Suprapubic skin (tissue), 4 donors: ENCODE results near the gene ATXN2L. TPM values are rescaled to one million over a fixed set of nuclear protein-coding genes. Genes with fewer than 3 reads are reported as not detected.
"Not testable (repeated sequence)": the region's sequence is repeated elsewhere in the genome, so short reads cannot be mapped to it uniquely, and the experiment has no call there.

Experiments
- DNase-seq, 2 donors: peaks; one replicate each; pipeline ENCODE4 v3.0.0-alpha.2; 2019; ENCODE audit warnings: low spot score in 2 of 2
- H3K27ac ChIP-seq: fragments of 200-600 bp; sonication (generic); one replicate; pipeline ENCODE4 v1.5.1; 2019
- H3K27me3 ChIP-seq: fragments of 200-600 bp; sonication (generic); one replicate; pipeline ENCODE4 v1.5.1; 2019
- H3K36me3 ChIP-seq: fragments of 200-600 bp; sonication (generic); one replicate; pipeline ENCODE4 v1.5.1; 2019
- H3K4me1 ChIP-seq: fragments of 200-600 bp; sonication (generic); one replicate; pipeline ENCODE4 v1.5.1; 2019
- H3K4me3 ChIP-seq: fragments of 200-600 bp; sonication (generic); one replicate; pipeline ENCODE4 v1.5.1; 2019; ENCODE audit warnings: mild to moderate bottlenecking
- H3K9me3 ChIP-seq: fragments of 200-600 bp; sonication (generic); one replicate; pipeline ENCODE4 v1.5.1; 2019
- CTCF ChIP-seq, 2 donors: fragments of 200-600 bp in 1 of 2; fragments of 450-650 bp in 1 of 2; sonication (generic) in 1 of 2; IDR thresholded peaks; one replicate each; pipeline ENCODE4 v1.5.1; 2016 to 2019; ENCODE audit warnings: antibody characterized with exemption in 2 of 2, mild to moderate bottlenecking in 1 of 2, moderate library complexity in 1 of 2
- EP300 ChIP-seq: sonication (generic); formaldehyde crosslinking; IDR thresholded peaks from one replicate; pipeline ENCODE4 v1.6.1; 2017; ENCODE audit warnings: antibody characterized with exemption
- POLR2A ChIP-seq, 2 donors: fragments of 450-650 bp; IDR thresholded peaks; one replicate each; pipeline ENCODE4 v1.6.1; 2017; ENCODE audit warnings: antibody characterized with exemption in 2 of 2, mild to moderate bottlenecking in 2 of 2, moderate library complexity in 2 of 2
- POLR2AphosphoS5 ChIP-seq, 3 donors: sonication (generic); formaldehyde crosslinking; IDR thresholded peaks; one replicate each; pipeline ENCODE4 v1.6.1; 2017; ENCODE audit warnings: antibody characterized with exemption in 3 of 3
- WGBS: methylation state at CpG from one replicate; pipeline ENCODE4 v1.1.5; 2018; 5-methylcytosine and 5-hydroxymethylcytosine counted together
- total RNA-seq, 4 donors: library from RNA; depleted of rRNA; stranded (reverse); fragments of >200 nt; gene quantifications; one replicate each; pipeline ENCODE4 v1.1.0, GENCODE V29; 2016

Gene ATXN2L
- 100 to 1,000 TPM in 3 of 4 donors, 10 to 100 TPM in 1; 88.5 to 236 (median 148) TPM for total RNA-seq

- H3K27me3 ChIP-seq: no peaks in the 10 kb centered on the region
- WGBS: 0% methylated on average over 13 of the region's 91 CpGs
- peak; percentile 95 to 96 for DNase-seq
- peaks cover 22% of the 10 kb centered on the region for H3K36me3 ChIP-seq
- peaks cover 23% of the 10 kb centered on the region for H3K4me1 ChIP-seq
- peak within 1 kb of the TSS; percentile 99 for H3K27ac ChIP-seq
- H3K4me3 ChIP-seq: peak within 1 kb of the TSS; percentile 76
- peak in 2 of 3 donors; percentile 91 to 96 for TF ChIP-seq POLR2AphosphoS5 (IDR thresholded peaks at IDR 0.05)
- TF ChIP-seq EP300: no peak
- TF ChIP-seq CTCF (IDR thresholded peaks at IDR 0.05): no peak
- peak in 1 of 2 donors; percentile 77 for TF ChIP-seq POLR2A (IDR thresholded peaks at IDR 0.05)
- no peaks in the 10 kb centered on the region for H3K9me3 ChIP-seq
Measured at GRCh38 chr16:28822520-28823290, at the start of gene ATXN2L. Gene ATXN2L, plus strand, starts transcription at chr16:28822999. Its CDS starts 261 bp downstream, at chr16:28823260.

- H3K4me1 ChIP-seq, DNase-seq, H3K27ac ChIP-seq, H3K9me3 ChIP-seq, H3K27me3 ChIP-seq, H3K4me3 ChIP-seq, H3K36me3 ChIP-seq: not testable (repeated sequence)
- WGBS: no CpG with 5 or more reads among the region's 6 CpGs
Measured at GRCh38 chr16:28781697-28782096, 41.1 kb upstream of the ATXN2L start.

DNA sequence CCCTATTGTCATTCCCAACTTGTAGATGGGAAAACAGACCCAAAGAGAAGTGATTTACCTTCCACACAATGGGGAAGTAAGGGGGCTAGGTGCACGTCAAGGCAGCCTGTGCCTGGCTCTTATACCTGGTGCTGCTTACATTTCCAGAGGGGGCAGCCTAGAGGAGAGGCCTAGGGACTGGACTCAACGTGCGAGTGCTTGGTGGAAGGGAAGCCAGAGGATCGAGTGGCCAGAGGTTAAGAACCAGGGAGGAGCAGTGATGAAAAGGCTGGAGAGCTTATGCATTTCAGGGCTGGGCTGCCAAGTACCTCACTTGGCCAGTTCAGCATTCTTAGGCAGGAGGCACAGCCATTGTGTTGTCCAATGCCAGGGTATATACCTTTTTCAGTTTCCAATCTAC lies 40.4 kb upstream of the ATXN2L start:
- H3K4me1 ChIP-seq, H3K36me3 ChIP-seq, H3K9me3 ChIP-seq, H3K27ac ChIP-seq, H3K27me3 ChIP-seq, DNase-seq, H3K4me3 ChIP-seq: not testable (repeated sequence)
- no CpG with 5 or more reads among the region's 4 CpGs for WGBS

GRCh38 chr16:28802235-28803019 lies 20.4 kb upstream of the ATXN2L start:
- DNase-seq: peak; percentile 60 to 83
- 72% methylated on average over 5 of the region's 13 CpGs for WGBS
- not testable (repeated sequence) for H3K4me3 ChIP-seq, H3K9me3 ChIP-seq, H3K27me3 ChIP-seq, H3K36me3 ChIP-seq, H3K27ac ChIP-seq, H3K4me1 ChIP-seq

- WGBS: no CpG with 5 or more reads among the region's 11 CpGs
- DNase-seq, H3K27ac ChIP-seq, H3K27me3 ChIP-seq, H3K9me3 ChIP-seq, H3K4me1 ChIP-seq, H3K4me3 ChIP-seq, H3K36me3 ChIP-seq: not testable (repeated sequence)
Measured at GRCh38 chr16:28807445-28808120, 15.2 kb upstream of the ATXN2L start.

DNA sequence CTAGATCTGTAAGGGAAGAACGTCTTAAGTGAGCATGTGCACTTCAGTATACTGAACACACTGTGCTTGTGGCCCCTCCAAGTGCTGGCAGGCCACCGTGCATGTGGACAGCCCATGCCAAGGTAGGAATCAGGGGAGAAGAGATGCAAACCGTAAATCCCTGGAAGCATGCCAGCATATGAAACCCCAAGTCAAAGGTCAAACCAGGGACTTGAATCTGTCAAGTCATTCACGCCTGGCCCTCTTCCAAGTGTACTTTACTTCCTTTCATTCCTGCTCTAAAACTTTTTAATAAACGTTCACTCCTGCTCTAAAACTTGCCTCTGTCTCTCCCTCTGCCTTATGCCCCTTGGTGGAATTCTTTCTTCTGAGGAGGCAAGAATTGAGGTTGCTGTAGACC lies 2.8 kb upstream of the ATXN2L start:
- no peak for TF ChIP-seq CTCF (IDR thresholded peaks at IDR 0.05)
- no peak for TF ChIP-seq EP300
- no peak for TF ChIP-seq POLR2A (IDR thresholded peaks at IDR 0.05)
- no peak for TF ChIP-seq POLR2AphosphoS5 (IDR thresholded peaks at IDR 0.05)
- Histone ChIP-seq H3K27ac (no peak overlapping the region), H3K4me3 (no peak overlapping the region), H3K9me3 (no peaks in the 10 kb centered on the region), H3K4me1 (peaks cover 12% of the 10 kb centered on the region), H3K27me3 (no peaks in the 10 kb centered on the region), H3K36me3 (no peaks in the 10 kb centered on the region)
- no peak for DNase-seq
- 88% methylated on average over 5 of the region's 5 CpGs for WGBS

- not testable (repeated sequence) for DNase-seq, H3K27ac ChIP-seq, H3K4me3 ChIP-seq, H3K9me3 ChIP-seq, H3K27me3 ChIP-seq, H3K36me3 ChIP-seq
- peaks cover 17% of the 10 kb centered on the region for H3K4me1 ChIP-seq
- WGBS: 95% methylated on average over 13 of the region's 13 CpGs
Measured at GRCh38 chr16:28820546-28820945, 2.3 kb upstream of the ATXN2L start.
